Heart left ventricle (tissue), 16 donors: ENCODE data around the gene IFT43. TPM values are rescaled to one million over a fixed set of nuclear protein-coding genes. Genes with fewer than 3 reads are reported as not detected.

ENCODE experiments used
- ATAC-seq, 4 donors: fragments of 200-7000 bp; cut with Tn5 transposase; one replicate each; pipeline ENCODE4 v1.9.1; 2020 to 2022; ENCODE audit warnings: moderate library complexity in 4 of 4, mild to moderate bottlenecking in 3 of 4, moderate number of reproducible peaks in 1 of 4
- DNase-seq, 5 donors: peaks; one replicate each; pipeline ENCODE4 v3.0.0-alpha.2; 2020
- H3K27ac ChIP-seq, 12 donors: fragments of 200-600 bp; sonication (generic) in 4 of 12; one replicate each; pipeline versions ENCODE4 v1.5.0 to v1.8.0; 2016 to 2022; ENCODE audit warnings: mild to moderate bottlenecking in 2 of 12
- H3K27me3 ChIP-seq, 9 donors: fragments of 200-600 bp; sonication (generic) in 2 of 9; one replicate each; pipeline versions ENCODE4 v1.5.1 to v1.8.0; 2016 to 2022; ENCODE audit warnings: mild to moderate bottlenecking in 3 of 9
- H3K36me3 ChIP-seq, 9 donors: fragments of 200-600 bp; sonication (generic) in 2 of 9; one replicate each; pipeline versions ENCODE4 v1.5.0 to v1.8.0; 2018 to 2022; ENCODE audit warnings: mild to moderate bottlenecking in 2 of 9
- H3K4me1 ChIP-seq, 12 donors: fragments of 200-600 bp; sonication (generic) in 4 of 12; one replicate each; pipeline versions ENCODE4 v1.5.0 to v1.8.0; 2016 to 2022; ENCODE audit warnings: mild to moderate bottlenecking in 3 of 12
- H3K4me3 ChIP-seq, 12 donors: fragments of 200-600 bp; sonication (generic) in 4 of 12; one replicate each; pipeline versions ENCODE4 v1.5.0 to v1.8.0; 2017 to 2022; ENCODE audit warnings: mild to moderate bottlenecking in 9 of 12, moderate library complexity in 4 of 12
- H3K9me3 ChIP-seq, 12 donors: fragments of 200-600 bp; sonication (generic) in 4 of 12; one replicate each; pipeline versions ENCODE4 v1.5.0 to v1.8.0; 2016 to 2022; ENCODE audit warnings: mild to moderate bottlenecking in 1 of 12
- POLR2A ChIP-seq, 2 donors: fragments of 450-650 bp; IDR thresholded peaks; one replicate each; pipeline ENCODE4 v1.6.1; 2017; ENCODE audit warnings: antibody characterized with exemption in 2 of 2, mild to moderate bottlenecking in 2 of 2, moderate library complexity in 2 of 2
- WGBS, 4 donors: extraction: QIAGEN DNeasy Blood & Tissue Kit in 2 of 4; methylation state at CpG; one replicate each; pipeline versions ENCODE4 v1.1.5 to v1.1.7; 2013 to 2018; 5-methylcytosine and 5-hydroxymethylcytosine counted together
- intact Hi-C, 10 donors: fragments of 100-400 bp; cut with DNase I; formaldehyde crosslinking; loops; one replicate each; pipeline versions ENCODE4 v1.11.1 to v1.14.2; 2022
- polyA plus RNA-seq, 2 donors: library from polyadenylated mRNA; stranded (reverse); fragments of 200-250 nt; gene quantifications; one replicate each; pipeline ENCODE4 v1.2.3, GENCODE V29; 2013
- total RNA-seq, 9 donors: library from RNA; depleted of rRNA in 2 of 9; stranded (reverse); fragments of >200 nt in 2 of 9; fragmentation: NEBNext Ultra II Directional in 3 of 9; extraction: Animal tissue kit (Norgen Biotek cat#: 25700) in 3 of 9; gene quantifications; one replicate each; pipeline versions ENCODE4 v1.1.0 to v1.2.4, GENCODE V29; 2016 to 2023
- TF ChIP-seq, protein P1 (sequence below), 12 donors: fragments of 200-600 bp; sonication (generic) in 4 of 12; IDR thresholded peaks; one replicate each; pipeline versions ENCODE4 v1.5.0 to v1.8.0; 2018 to 2022; ENCODE audit warnings: antibody characterized with exemption in 12 of 12, mild to moderate bottlenecking in 5 of 12
- donor health status: ischemic (EF 13 %, LVEDD 7.1; RV severe dilation, severe dysfunction).
- donor health status: healthy with polysubstance abuse.
- donor health status: DM: no; HTN: yes; CAD: no.
- donor health status: DM: no; HTN: no; CAD: no.
- donor health status: ischemic (EF 25% LVEDD 6.9; RV normal size, moderate dysfunction).
- donor health status: ischemic (EF 25% LVEDD 5.7; RV mildly dilated, moderate dysfunction).
- donor health status: healthy.
- donor health status: DM: yes; HTN: yes; CAD: no.
- donor health status: ischemic (EF 35%, LVEDD 5.7; RV mildly dilated, moderate dysfunction).
- donor health status: nonischemic (EF 11% LVEDD 7.7; RV severe dilation, severe dysfunction).
- donor health status: DM: yes; HTN: yes; CAD: no.
- donor health status: PGD.
- donor health status: ischemic (EF 29% LVEDD 5.4; RV normal size, mild dysfunction).
- donor health status: nonischemic (EF 23%, LVEDD 6.1; RV moderate dilation, normal function).

The IFT43 gene
- total and polyA plus RNA-seq, 11 donors: 22.8 to 54.7 (median 30.8) TPM

DNA sequence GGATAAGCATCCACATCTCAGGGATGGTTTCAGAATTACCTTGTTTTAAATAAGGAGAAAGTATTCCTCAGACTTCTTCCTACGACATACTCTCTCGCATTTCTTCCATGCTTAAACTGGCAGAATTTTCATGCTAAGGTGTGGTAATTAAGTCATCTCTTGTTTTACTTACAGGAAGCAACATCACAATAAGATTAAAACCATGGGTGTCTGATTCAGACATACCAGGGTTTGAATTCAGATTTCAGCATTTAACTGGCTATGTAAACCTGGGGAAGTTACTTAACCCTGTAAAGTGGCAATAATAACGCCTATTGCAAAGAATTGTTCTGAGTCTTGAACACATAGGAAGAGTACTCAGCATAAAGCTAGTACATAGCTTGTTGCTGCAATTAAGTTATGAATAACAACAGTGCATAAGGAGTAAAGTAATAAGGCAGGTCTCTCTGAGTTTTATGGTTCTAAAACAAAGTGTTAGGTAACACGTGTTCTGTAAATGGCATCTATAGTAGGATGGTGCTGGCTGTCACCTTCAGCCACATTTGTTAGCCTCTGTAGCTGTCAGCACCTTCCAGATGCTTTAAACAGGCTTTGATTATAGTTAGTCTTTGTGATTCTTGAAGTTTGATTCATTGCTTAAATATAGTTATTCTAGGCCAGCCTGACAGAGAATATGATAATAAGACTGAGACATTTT is 38.8 kb downstream of the IFT43 start:
- H3K36me3 ChIP-seq: peaks cover 0 to 38% (median 19%) of the 10 kb centered on the region in 9 donors
- 76 to 86% (median 78%) methylated on average over 4 of the region's 4 CpGs for WGBS, 4 donors
- H3K27me3 ChIP-seq: no peaks in the 10 kb centered on the region
- peaks cover 0 to 14% (median 7%) of the 10 kb centered on the region in 12 donors for H3K9me3 ChIP-seq
- H3K4me1 ChIP-seq: peaks cover 0 to 14% (median 0%) of the 10 kb centered on the region in 12 donors
- no peak for TF ChIP-seq POLR2A (IDR thresholded peaks at IDR 0.05)
- TF ChIP-seq, protein P1, sequence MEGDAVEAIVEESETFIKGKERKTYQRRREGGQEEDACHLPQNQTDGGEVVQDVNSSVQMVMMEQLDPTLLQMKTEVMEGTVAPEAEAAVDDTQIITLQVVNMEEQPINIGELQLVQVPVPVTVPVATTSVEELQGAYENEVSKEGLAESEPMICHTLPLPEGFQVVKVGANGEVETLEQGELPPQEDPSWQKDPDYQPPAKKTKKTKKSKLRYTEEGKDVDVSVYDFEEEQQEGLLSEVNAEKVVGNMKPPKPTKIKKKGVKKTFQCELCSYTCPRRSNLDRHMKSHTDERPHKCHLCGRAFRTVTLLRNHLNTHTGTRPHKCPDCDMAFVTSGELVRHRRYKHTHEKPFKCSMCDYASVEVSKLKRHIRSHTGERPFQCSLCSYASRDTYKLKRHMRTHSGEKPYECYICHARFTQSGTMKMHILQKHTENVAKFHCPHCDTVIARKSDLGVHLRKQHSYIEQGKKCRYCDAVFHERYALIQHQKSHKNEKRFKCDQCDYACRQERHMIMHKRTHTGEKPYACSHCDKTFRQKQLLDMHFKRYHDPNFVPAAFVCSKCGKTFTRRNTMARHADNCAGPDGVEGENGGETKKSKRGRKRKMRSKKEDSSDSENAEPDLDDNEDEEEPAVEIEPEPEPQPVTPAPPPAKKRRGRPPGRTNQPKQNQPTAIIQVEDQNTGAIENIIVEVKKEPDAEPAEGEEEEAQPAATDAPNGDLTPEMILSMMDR (IDR thresholded peaks at IDR 0.05): no peak
- ATAC-seq (peak; percentile 32 to 87 (median 71)), DNase-seq (no peak)
- intact Hi-C loops: no loop called here
- H3K4me3 ChIP-seq: no peak overlapping the region
- no peak overlapping the region for H3K27ac ChIP-seq

DNA sequence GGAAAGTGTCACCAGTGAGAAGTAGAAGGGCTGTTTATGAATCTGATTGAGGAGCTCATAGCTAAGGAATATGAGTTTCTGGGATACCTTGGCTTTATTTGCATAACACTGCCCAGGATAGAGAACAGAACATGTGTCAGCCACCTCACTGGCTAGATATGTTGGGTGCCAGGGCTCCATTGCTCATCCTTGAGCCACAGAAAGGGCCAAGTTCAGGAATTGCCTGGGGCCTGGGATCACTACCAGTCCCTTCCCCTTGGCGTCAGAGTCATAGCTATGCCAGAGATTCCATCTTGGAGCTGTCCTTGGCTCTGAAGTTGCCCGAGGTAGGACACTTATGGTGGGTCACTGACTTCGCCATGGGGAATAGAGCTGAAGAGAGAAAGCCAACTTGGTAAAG is 49.0 kb downstream of the IFT43 start:
- H3K27me3 ChIP-seq: no peaks in the 10 kb centered on the region
- 92 to 99% (median 96%) methylated on average over 3 of the region's 3 CpGs for WGBS, 4 donors
- DNase-seq (no peak), ATAC-seq (no peak)
- H3K36me3 ChIP-seq: peaks cover 0 to 49% (median 15%) of the 10 kb centered on the region in 9 donors
- TF ChIP-seq, protein P1 (IDR thresholded peaks at IDR 0.05): no peak
- no peaks in the 10 kb centered on the region for H3K4me1 ChIP-seq
- intact Hi-C loops: no loop called here
- no peak overlapping the region for H3K27ac ChIP-seq
- no peak overlapping the region for H3K4me3 ChIP-seq
- no peaks in the 10 kb centered on the region for H3K9me3 ChIP-seq

DNA sequence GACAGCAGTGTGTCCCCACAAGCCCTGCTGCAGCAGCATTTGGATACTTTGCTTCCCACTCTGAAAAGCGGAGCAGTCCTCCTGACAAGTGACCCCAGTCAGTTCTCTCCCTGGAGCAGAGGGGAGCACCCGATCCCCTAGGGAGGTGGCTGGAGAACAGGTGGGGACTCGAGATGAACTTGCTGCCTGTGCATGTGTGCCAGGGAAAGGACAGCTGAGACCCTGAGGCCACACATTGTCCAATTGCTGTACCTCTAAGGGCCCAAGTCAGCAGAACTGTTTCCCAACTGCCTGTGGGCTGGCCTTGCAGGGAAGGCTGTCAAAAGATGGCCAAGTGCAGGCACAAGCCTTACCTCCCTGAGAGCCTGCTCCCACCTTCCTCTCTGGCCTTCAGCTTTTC is 55.1 kb downstream of the IFT43 start:
- TF ChIP-seq, protein P1 (IDR thresholded peaks at IDR 0.05): no peak
- TF ChIP-seq POLR2A (IDR thresholded peaks at IDR 0.05): no peak
- Histone ChIP-seq H3K36me3 (peaks cover 0 to 27% (median 0%) of the 10 kb centered on the region in 9 donors), H3K27me3 (no peaks in the 10 kb centered on the region), H3K27ac (no peak overlapping the region), H3K4me3 (no peak overlapping the region), H3K9me3 (no peaks in the 10 kb centered on the region), H3K4me1 (no peaks in the 10 kb centered on the region)
- intact Hi-C loops: no loop called here
- WGBS, 4 donors: 91 to 100% (median 94%) methylated on average over 2 to 3 of the region's 3 CpGs
- DNase-seq: no peak
- no peak for ATAC-seq

DNA sequence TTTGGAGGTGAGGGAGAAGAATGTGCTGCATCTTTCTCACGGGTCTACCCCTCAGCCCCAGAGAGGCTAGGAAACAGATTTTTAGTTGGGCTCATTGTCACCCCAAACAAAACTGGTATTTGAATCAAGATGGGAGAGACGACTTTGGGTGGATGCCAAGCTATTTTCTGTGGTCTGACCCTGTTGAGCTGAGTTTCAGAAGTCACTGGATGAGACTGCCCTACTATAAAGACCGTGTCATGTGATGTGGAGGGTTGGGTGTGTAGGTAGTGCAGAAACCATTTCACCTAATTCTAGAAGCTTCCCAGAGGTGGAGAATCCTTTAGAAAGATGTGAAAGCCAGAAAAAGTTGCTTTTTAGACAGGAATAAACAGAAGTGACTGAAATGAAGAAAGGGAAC is 60.2 kb downstream of the IFT43 start:
- Histone ChIP-seq H3K27ac (no peak overlapping the region), H3K9me3 (no peaks in the 10 kb centered on the region), H3K4me3 (no peak overlapping the region), H3K4me1 (no peaks in the 10 kb centered on the region), H3K36me3 (peaks cover 0 to 19% (median 0%) of the 10 kb centered on the region in 9 donors), H3K27me3 (no peaks in the 10 kb centered on the region)
- ATAC-seq: no peak
- no peak for TF ChIP-seq POLR2A (IDR thresholded peaks at IDR 0.05)
- TF ChIP-seq, protein P1 (IDR thresholded peaks at IDR 0.05): no peak
- WGBS, 4 donors: 70 to 79% (median 75%) methylated on average over 3 of the region's 3 CpGs
- intact Hi-C loops: loop anchor here in 1 of 10 donors (5.0 kb wide), 1 partner anchor 338 kb away; no protein-coding TSS in a partner anchor
- DNase-seq: no peak
